ENCODE measurements around the gene HDAC8.

GRCh38 chrX:72408885-72409284 is 163.8 kb downstream of the HDAC8 start:
- TF ChIP-seq POLR2A (IDR thresholded peaks at IDR 0.05) (no peak), CTCF (IDR thresholded peaks at IDR 0.05 in 4 of 5, conservative IDR thresholded peaks at IDR 0.05 in 1 of 5) (no peak)

All from gastrocnemius medialis (tissue), 4 donors.